Muscle layer of colon (tissue), 2 donors: ENCODE data around the gene ZBTB39.

Experiments used
- H3K27ac ChIP-seq: one replicate; pipeline ENCODE4 v1.7.0; 2013; ENCODE audit warnings: low read depth, mild to moderate bottlenecking, low read length, moderate library complexity
- H3K27me3 ChIP-seq, 2 donors: one replicate each; pipeline ENCODE4 v1.7.0; 2013; ENCODE audit warnings: low read length in 2 of 2, mild to moderate bottlenecking in 2 of 2; ENCODE audit not compliant: insufficient read depth in 2 of 2, control insufficient read depth in 1 of 2
- H3K36me3 ChIP-seq: one replicate; pipeline ENCODE4 v1.7.0; 2013; ENCODE audit warnings: mild to moderate bottlenecking, low read length; ENCODE audit not compliant: insufficient read depth
- H3K4me1 ChIP-seq: one replicate; pipeline ENCODE4 v1.7.0; 2013; ENCODE audit warnings: mild to moderate bottlenecking, low read length; ENCODE audit not compliant: insufficient read depth
- H3K4me3 ChIP-seq, 2 donors: one replicate each; pipeline ENCODE4 v1.7.0; 2013; ENCODE audit warnings: low read length in 2 of 2, low read depth in 1 of 2, mild to moderate bottlenecking in 1 of 2, moderate library complexity in 1 of 2
- H3K9ac ChIP-seq: one replicate; pipeline ENCODE4 v1.7.0; 2013; ENCODE audit warnings: low read length
- H3K9me3 ChIP-seq: one replicate; pipeline ENCODE4 v1.7.0; 2013; ENCODE audit warnings: mild to moderate bottlenecking, low read length
- donor health status: abdominal sarcoma.
- donor health status: Adenocarcinoma of cecum.

Gene ZBTB39

GRCh38 chr12:57046086-57046791 is 39.9 kb upstream of the ZBTB39 start:
- Histone ChIP-seq H3K9me3 (no peaks in the 10 kb centered on the region), H3K4me1 (peaks cover 5% of the 10 kb centered on the region), H3K27ac (no peak overlapping the region), H3K36me3 (no peaks in the 10 kb centered on the region), H3K27me3 (no peaks in the 10 kb centered on the region), H3K9ac (no peak overlapping the region), H3K4me3 (no peak overlapping the region)

GRCh38 chr12:57044889-57045288 is 38.5 kb upstream of the ZBTB39 start:
- H3K9ac ChIP-seq: no peak overlapping the region
- peaks cover 5% of the 10 kb centered on the region for H3K4me1 ChIP-seq
- H3K4me3 ChIP-seq: no peak overlapping the region
- no peaks in the 10 kb centered on the region for H3K9me3 ChIP-seq
- H3K27ac ChIP-seq: no peak overlapping the region
- H3K36me3 ChIP-seq: no peaks in the 10 kb centered on the region
- H3K27me3 ChIP-seq: no peaks in the 10 kb centered on the region

GRCh38 chr12:57044468-57044867 is 38.1 kb upstream of the ZBTB39 start:
- Histone ChIP-seq H3K27me3 (no peaks in the 10 kb centered on the region), H3K4me3 (no peak overlapping the region), H3K27ac (no peak overlapping the region), H3K36me3 (no peaks in the 10 kb centered on the region), H3K9me3 (no peaks in the 10 kb centered on the region), H3K4me1 (peaks cover 5% of the 10 kb centered on the region), H3K9ac (no peak overlapping the region)

- no peaks in the 10 kb centered on the region for H3K36me3 ChIP-seq
- no peaks in the 10 kb centered on the region for H3K27me3 ChIP-seq
Measured at GRCh38 chr12:57042695-57043094, 36.3 kb upstream of the ZBTB39 start.

GRCh38 chr12:57040750-57041149 is 34.4 kb upstream of the ZBTB39 start:
- no peaks in the 10 kb centered on the region for H3K36me3 ChIP-seq
- no peak overlapping the region for H3K4me3 ChIP-seq
- H3K9me3 ChIP-seq: no peaks in the 10 kb centered on the region
- no peaks in the 10 kb centered on the region for H3K27me3 ChIP-seq
- H3K9ac ChIP-seq: no peak overlapping the region
- H3K27ac ChIP-seq: no peak overlapping the region
- no peaks in the 10 kb centered on the region for H3K4me1 ChIP-seq

More at GRCh38 chr12:57042695-57043094, 36.3 kb upstream of the ZBTB39 start:
- no peak overlapping the region for H3K4me3 ChIP-seq
- no peaks in the 10 kb centered on the region for H3K9me3 ChIP-seq
- H3K9ac ChIP-seq: no peak overlapping the region
- H3K4me1 ChIP-seq: no peaks in the 10 kb centered on the region
- no peak overlapping the region for H3K27ac ChIP-seq

- H3K9ac ChIP-seq: no peak overlapping the region
- no peak overlapping the region for H3K4me3 ChIP-seq
- no peaks in the 10 kb centered on the region for H3K27me3 ChIP-seq
- no peaks in the 10 kb centered on the region for H3K36me3 ChIP-seq
- H3K27ac ChIP-seq: no peak overlapping the region
- no peaks in the 10 kb centered on the region for H3K9me3 ChIP-seq
- no peaks in the 10 kb centered on the region for H3K4me1 ChIP-seq
Measured at GRCh38 chr12:57040211-57040610, 33.9 kb upstream of the ZBTB39 start.

- Histone ChIP-seq H3K4me1 (no peaks in the 10 kb centered on the region), H3K27ac (no peak overlapping the region), H3K9me3 (no peaks in the 10 kb centered on the region), H3K9ac (no peak overlapping the region), H3K27me3 (no peaks in the 10 kb centered on the region), H3K4me3 (no peak overlapping the region), H3K36me3 (no peaks in the 10 kb centered on the region)
Measured at GRCh38 chr12:57039016-57039798, 32.9 kb upstream of the ZBTB39 start.

- no peak overlapping the region for H3K27ac ChIP-seq
- no peaks in the 10 kb centered on the region for H3K27me3 ChIP-seq
- H3K4me3 ChIP-seq: no peak overlapping the region
- H3K9me3 ChIP-seq: no peaks in the 10 kb centered on the region
- H3K4me1 ChIP-seq: no peaks in the 10 kb centered on the region
- H3K9ac ChIP-seq: no peak overlapping the region
- no peaks in the 10 kb centered on the region for H3K36me3 ChIP-seq
Measured at GRCh38 chr12:57037264-57037663, 30.9 kb upstream of the ZBTB39 start.

GRCh38 chr12:57033431-57033830 is 27.1 kb upstream of the ZBTB39 start:
- H3K4me1 ChIP-seq: no peaks in the 10 kb centered on the region
- no peak overlapping the region for H3K9ac ChIP-seq
- no peaks in the 10 kb centered on the region for H3K9me3 ChIP-seq
- no peaks in the 10 kb centered on the region for H3K36me3 ChIP-seq
- no peaks in the 10 kb centered on the region for H3K27me3 ChIP-seq
- H3K4me3 ChIP-seq: no peak overlapping the region
- H3K27ac ChIP-seq: no peak overlapping the region

GRCh38 chr12:57031789-57032188 is 25.4 kb upstream of the ZBTB39 start:
- no peak overlapping the region for H3K27ac ChIP-seq

GRCh38 chr12:57031138-57031725 is 24.9 kb upstream of the ZBTB39 start:
- H3K4me1 ChIP-seq: peaks cover 17% of the 10 kb centered on the region
- H3K27ac ChIP-seq: no peak overlapping the region
- no peaks in the 10 kb centered on the region for H3K36me3 ChIP-seq

More at GRCh38 chr12:57031789-57032188, 25.4 kb upstream of the ZBTB39 start:
- no peak overlapping the region for H3K9ac ChIP-seq
- H3K27me3 ChIP-seq: no peaks in the 10 kb centered on the region
- H3K36me3 ChIP-seq: no peaks in the 10 kb centered on the region
- no peak overlapping the region for H3K4me3 ChIP-seq
- H3K4me1 ChIP-seq: peaks cover 12% of the 10 kb centered on the region
- no peaks in the 10 kb centered on the region for H3K9me3 ChIP-seq

More at GRCh38 chr12:57031138-57031725, 24.9 kb upstream of the ZBTB39 start:
- Histone ChIP-seq H3K9me3 (no peaks in the 10 kb centered on the region), H3K27me3 (no peaks in the 10 kb centered on the region), H3K9ac (no peak overlapping the region), H3K4me3 (no peak overlapping the region)
